HL-60 (cell line): ENCODE results near the gene GAD2.

Experiments
- DNase-seq, 2 experiments: peaks; one replicate each; pipeline ENCODE4 v3.0.0-alpha.2; 2010 to 2020; ENCODE audit warnings: low read depth in 1 of 2, low spot score in 1 of 2
- H3K27ac ChIP-seq: fragments of 250-450 bp; sonication (Bioruptor Pico); replicated peaks from 2 replicates; pipeline ENCODE4 v1.5.1; 2020; ENCODE audit warnings: mild to moderate bottlenecking, moderate library complexity
- H3K27me3 ChIP-seq: fragments of 250-450 bp; sonication (Bioruptor Pico); 2 replicates; pipeline ENCODE4 v1.5.1; 2021; ENCODE audit warnings: mild to moderate bottlenecking, moderate library complexity; ENCODE audit not compliant: insufficient read depth, poor library complexity, severe bottlenecking
- H3K4me3 ChIP-seq: replicated peaks from 2 replicates; pipeline ENCODE4 v1.5.1; 2011; ENCODE audit warnings: mild to moderate bottlenecking, control low read depth, low read length; ENCODE audit not compliant: insufficient read depth
- CTCF ChIP-seq: IDR thresholded peaks from one replicate; pipeline ENCODE4 v1.5.1; 2011; ENCODE audit warnings: low read length, control low read depth, inconsistent platforms; ENCODE audit not compliant: insufficient read depth
- GABPA ChIP-seq: IDR thresholded peaks from 2 replicates; pipeline ENCODE4 v1.6.1; 2012; ENCODE audit warnings: low read depth
- POLR2AphosphoS5 ChIP-seq: IDR thresholded peaks from 2 replicates; pipeline ENCODE4 v1.6.1; 2012; ENCODE audit warnings: low read depth
- REST ChIP-seq: IDR thresholded peaks from 2 replicates; pipeline ENCODE4 v1.6.1; 2012; ENCODE audit warnings: low read depth; ENCODE audit not compliant: insufficient replicate concordance
- SPI1 ChIP-seq: IDR thresholded peaks from 2 replicates; pipeline ENCODE4 v1.6.1; 2012; ENCODE audit warnings: low read depth, mild to moderate bottlenecking, borderline replicate concordance

The GAD2 gene

GRCh38 chr10:26314265-26315013 is 97.9 kb downstream of the GAD2 start:
- TF ChIP-seq CTCF (no peak), POLR2AphosphoS5 (no peak), SPI1 (no peak), GABPA (no peak), REST (no peak)
- no peaks in the 10 kb centered on the region for H3K27me3 ChIP-seq
- no peak for DNase-seq
- no peak overlapping the region for H3K27ac ChIP-seq
- H3K4me3 ChIP-seq, result no peak overlapping the region

- Histone ChIP-seq H3K4me3 (no peak overlapping the region), H3K27me3 (no peaks in the 10 kb centered on the region), H3K27ac (no peak overlapping the region)
- no peak for DNase-seq
- TF ChIP-seq SPI1, result no peak
- TF ChIP-seq POLR2AphosphoS5, result no peak
- no peak for TF ChIP-seq REST
- no peak for TF ChIP-seq GABPA
- no peak for TF ChIP-seq CTCF
These were observed 102.1 kb downstream of the GAD2 start for GRCh38 chr10:26318672-26319071.

GRCh38 chr10:26323219-26323618 is 106.6 kb downstream of the GAD2 start:
- Histone ChIP-seq H3K27me3 (no peaks in the 10 kb centered on the region), H3K27ac (no peak overlapping the region), H3K4me3 (no peak overlapping the region)
- DNase-seq, result no peak
- TF ChIP-seq REST (no peak), GABPA (no peak), SPI1 (no peak), POLR2AphosphoS5 (no peak), CTCF (no peak)
